Progenitor cell of endocrine pancreas (in vitro differentiated cells): Measurements from ENCODE around the gene PPP2R2C. TPM values are rescaled to one million over a fixed set of nuclear protein-coding genes. Genes with fewer than 3 reads are reported as not detected.

Experiments used
- DNase-seq: peaks from one replicate; pipeline ENCODE4 v3.0.0; 2021; ENCODE audit warnings: low spot score; ENCODE audit not compliant: unreplicated experiment
- H3K27ac Mint-ChIP-seq: 2 replicates; pipeline ENCODE4 v1.8.0; 2021; ENCODE audit warnings: mild to moderate bottlenecking, moderate library complexity, mixed read lengths
- H3K27me3 Mint-ChIP-seq: 2 replicates; pipeline ENCODE4 v1.8.0; 2021; ENCODE audit warnings: mixed read lengths
- H3K36me3 Mint-ChIP-seq: 2 replicates; pipeline ENCODE4 v1.8.0; 2022; ENCODE audit warnings: mixed read lengths; ENCODE audit not compliant: insufficient read depth
- H3K4me1 Mint-ChIP-seq: 2 replicates; pipeline ENCODE4 v1.8.0; 2021; ENCODE audit warnings: low read depth, mixed read lengths
- H3K4me3 Mint-ChIP-seq: 2 replicates; pipeline ENCODE4 v1.8.0; 2021; ENCODE audit warnings: low read depth, mild to moderate bottlenecking, moderate library complexity, mixed read lengths
- H3K9me3 Mint-ChIP-seq: 2 replicates; pipeline ENCODE4 v1.8.0; 2021; ENCODE audit warnings: low read depth, mixed read lengths
- total RNA-seq: library from RNA; stranded (reverse); gene quantifications from 2 replicates; pipeline ENCODE4 v1.2.1, GENCODE V29; 2021
- TF ChIP-seq, protein P1 (sequence below): fragments of 200-600 bp; sonication (generic); IDR thresholded peaks from one replicate; pipeline ENCODE4 v1.5.0; 2021; ENCODE audit warnings: antibody characterized with exemption, mild to moderate bottlenecking; ENCODE audit not compliant: unreplicated experiment

The PPP2R2C gene
- total RNA-seq, 1 donor from 2014 or later: 0.19 TPM

DNA sequence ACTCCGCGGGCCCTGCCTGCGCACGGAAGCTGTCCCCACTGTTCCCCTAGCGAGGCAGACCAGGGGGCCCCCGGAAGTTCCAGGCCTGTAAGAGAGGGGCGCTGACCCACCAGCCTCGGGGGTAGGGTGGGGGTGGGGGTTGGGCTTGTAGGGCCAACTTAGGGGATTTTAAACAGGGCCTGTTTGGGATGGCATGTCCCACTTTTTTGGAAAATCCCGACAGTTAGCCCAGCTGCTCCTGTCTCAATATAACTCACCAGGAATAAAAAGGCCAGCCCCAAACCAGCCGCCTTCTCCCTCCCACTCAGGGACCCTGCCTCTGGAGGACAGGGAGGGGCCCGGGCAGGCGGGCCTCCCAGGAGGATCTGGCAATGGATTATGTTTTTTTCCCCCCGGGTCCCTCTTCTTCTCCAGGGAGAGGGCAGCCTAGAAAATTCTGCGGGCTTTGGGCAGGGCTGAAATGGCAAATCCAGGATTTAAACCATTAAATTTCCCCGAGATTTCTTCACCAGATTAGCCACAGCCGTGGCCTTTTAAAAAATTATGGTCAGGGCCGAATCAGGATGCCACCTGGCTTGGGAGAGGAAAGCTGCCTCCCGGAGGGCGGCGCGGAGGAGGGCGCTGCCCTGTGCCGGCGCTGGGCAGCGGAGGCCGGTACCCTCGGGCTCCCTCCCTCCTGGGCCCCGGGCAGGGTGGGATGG lies 957 bp downstream of the PPP2R2C start:
- peak overlapping the region; percentile 21 for H3K4me3 Mint-ChIP-seq
- DNase-seq: peak; percentile 7
- H3K27ac Mint-ChIP-seq: no peak overlapping the region
- peaks cover 77% of the 10 kb centered on the region for H3K27me3 Mint-ChIP-seq
- no peaks in the 10 kb centered on the region for H3K9me3 Mint-ChIP-seq
- TF ChIP-seq, protein P1, sequence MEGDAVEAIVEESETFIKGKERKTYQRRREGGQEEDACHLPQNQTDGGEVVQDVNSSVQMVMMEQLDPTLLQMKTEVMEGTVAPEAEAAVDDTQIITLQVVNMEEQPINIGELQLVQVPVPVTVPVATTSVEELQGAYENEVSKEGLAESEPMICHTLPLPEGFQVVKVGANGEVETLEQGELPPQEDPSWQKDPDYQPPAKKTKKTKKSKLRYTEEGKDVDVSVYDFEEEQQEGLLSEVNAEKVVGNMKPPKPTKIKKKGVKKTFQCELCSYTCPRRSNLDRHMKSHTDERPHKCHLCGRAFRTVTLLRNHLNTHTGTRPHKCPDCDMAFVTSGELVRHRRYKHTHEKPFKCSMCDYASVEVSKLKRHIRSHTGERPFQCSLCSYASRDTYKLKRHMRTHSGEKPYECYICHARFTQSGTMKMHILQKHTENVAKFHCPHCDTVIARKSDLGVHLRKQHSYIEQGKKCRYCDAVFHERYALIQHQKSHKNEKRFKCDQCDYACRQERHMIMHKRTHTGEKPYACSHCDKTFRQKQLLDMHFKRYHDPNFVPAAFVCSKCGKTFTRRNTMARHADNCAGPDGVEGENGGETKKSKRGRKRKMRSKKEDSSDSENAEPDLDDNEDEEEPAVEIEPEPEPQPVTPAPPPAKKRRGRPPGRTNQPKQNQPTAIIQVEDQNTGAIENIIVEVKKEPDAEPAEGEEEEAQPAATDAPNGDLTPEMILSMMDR: no peak
- H3K4me1 Mint-ChIP-seq: peaks cover 3% of the 10 kb centered on the region
- no peaks in the 10 kb centered on the region for H3K36me3 Mint-ChIP-seq

DNA sequence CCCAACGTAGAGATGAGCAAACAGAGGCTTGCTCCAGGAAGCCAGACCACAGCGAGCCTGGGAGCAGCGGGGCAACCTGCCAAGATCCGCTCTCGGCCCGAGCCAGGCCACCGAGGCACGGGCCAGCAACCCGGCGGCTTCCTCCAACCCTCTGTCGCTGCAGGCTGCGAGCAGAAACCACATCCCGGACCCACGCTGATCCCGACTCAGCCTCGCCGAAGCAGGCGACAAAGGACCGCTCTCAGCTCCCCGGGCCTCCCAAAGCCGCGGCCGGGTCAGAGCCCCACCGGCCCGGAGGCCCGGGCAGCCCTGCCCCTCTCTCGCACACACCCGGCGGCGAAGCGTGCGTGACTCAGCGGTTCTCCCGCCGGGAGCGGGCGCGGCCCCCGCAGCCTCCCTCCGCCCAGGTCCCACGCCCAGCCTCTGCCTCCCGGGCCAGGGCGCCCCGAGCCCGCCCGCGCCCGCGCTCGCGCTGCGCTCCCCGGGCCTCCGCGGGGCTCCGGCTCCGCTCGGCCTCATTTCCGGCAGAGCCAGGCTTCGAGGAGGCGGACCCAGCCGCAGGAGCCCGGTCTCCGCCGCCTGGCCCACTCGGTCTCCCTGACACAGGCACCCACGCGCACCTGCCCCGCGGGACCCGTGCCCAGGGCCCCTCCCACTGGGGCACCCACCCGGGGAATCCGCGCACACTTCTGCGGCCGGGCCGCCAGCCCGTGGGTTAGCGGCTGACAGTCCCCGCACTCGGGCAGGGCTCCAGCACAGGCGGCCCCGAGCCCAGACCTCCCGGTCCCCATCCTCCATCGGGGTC lies 1.7 kb downstream of the PPP2R2C start:
- DNase-seq: peak; percentile 23
- H3K4me3 Mint-ChIP-seq: peak overlapping the region; percentile 61
- H3K27me3 Mint-ChIP-seq: peaks cover 77% of the 10 kb centered on the region
- peaks cover 3% of the 10 kb centered on the region for H3K4me1 Mint-ChIP-seq
- H3K36me3 Mint-ChIP-seq: no peaks in the 10 kb centered on the region
- H3K9me3 Mint-ChIP-seq: no peaks in the 10 kb centered on the region
- no peak overlapping the region for H3K27ac Mint-ChIP-seq
- TF ChIP-seq, protein P1: no peak

DNA sequence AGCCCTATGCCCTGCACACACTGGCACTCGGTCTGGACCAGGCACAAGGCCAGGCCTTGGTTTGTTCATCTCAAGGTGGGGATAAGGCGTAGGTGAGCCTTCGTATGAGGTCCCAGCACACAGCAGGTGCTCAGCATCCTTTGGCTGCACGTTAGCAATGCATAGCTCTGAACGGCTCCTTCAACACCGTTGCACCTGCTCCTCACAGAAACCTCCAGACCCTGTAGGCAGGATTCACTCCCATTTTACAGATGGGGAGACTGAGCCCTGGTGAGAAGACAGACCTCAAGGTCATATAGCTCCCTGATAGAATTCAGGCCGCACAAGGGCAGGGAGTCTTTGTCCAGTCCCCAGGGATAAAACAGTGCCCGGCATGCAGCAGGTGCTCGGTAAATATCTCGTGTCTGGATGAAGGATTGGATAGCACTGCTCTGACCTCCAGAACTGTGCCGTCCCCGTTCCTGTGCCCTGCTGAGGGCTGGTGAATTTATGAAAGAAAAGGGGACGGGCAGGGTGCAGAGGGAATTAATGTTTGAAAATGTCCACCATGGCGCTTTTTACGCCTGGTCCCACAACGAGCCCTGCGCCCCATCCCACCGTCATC lies 2.4 kb downstream of the PPP2R2C start:
- Mint-ChIP-seq H3K36me3 (no peaks in the 10 kb centered on the region), H3K4me1 (peaks cover 3% of the 10 kb centered on the region), H3K27me3 (peaks cover 75% of the 10 kb centered on the region), H3K4me3 (peak overlapping the region; percentile 61), H3K27ac (no peak overlapping the region), H3K9me3 (no peaks in the 10 kb centered on the region)
- DNase-seq: peak; percentile 6
- TF ChIP-seq, protein P1: no peak

DNA sequence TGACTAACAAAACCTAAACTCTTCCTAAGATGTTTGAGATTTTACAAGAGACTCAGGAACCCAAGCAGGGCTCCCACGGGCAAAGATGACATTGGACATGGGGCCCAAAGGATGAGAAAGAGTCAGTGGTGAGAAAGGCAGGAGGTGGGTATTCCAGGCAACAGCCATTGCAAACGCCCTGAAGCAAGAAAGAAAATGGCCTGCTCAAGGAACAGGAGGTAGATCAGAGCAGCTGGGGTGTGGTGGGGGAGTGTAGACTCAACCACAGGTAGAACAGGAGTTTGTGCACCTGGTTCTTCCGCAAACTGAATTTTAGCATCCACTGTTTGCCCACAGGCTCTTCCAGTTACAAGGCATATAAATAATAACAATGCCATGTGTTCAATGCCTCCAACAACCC lies 3.3 kb downstream of the PPP2R2C start:
- H3K4me3 Mint-ChIP-seq: no peak overlapping the region
- H3K9me3 Mint-ChIP-seq: no peaks in the 10 kb centered on the region
- peak; percentile 6 for DNase-seq
- H3K27me3 Mint-ChIP-seq: peaks cover 76% of the 10 kb centered on the region
- no peaks in the 10 kb centered on the region for H3K36me3 Mint-ChIP-seq
- peaks cover 3% of the 10 kb centered on the region for H3K4me1 Mint-ChIP-seq
- TF ChIP-seq, protein P1: no peak
- no peak overlapping the region for H3K27ac Mint-ChIP-seq

DNA sequence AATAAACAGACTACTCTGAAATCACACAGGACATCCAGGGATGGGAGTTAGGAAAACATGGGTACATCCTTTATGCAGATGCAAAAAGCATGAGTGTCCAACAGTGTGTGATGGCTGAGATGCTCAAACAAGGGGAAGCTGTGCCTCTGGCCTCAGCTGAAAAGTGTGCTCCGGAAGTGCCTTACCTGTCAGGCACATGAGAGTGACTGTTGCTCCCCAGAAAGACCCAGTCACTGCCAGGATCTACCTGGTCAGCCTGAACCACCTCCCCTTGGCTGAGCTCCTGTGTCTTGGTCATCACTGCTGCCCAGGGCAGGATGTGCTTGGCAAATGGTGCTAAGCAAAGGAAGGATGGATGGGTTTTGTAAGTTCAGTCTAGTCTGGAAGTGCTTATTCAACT lies 4.0 kb downstream of the PPP2R2C start:
- Mint-ChIP-seq H3K4me1 (peaks cover 3% of the 10 kb centered on the region), H3K27ac (no peak overlapping the region), H3K9me3 (no peaks in the 10 kb centered on the region), H3K4me3 (no peak overlapping the region), H3K36me3 (no peaks in the 10 kb centered on the region), H3K27me3 (peaks cover 69% of the 10 kb centered on the region)
- TF ChIP-seq, protein P1: no peak
- no peak for DNase-seq
